Loucy (cell line): ENCODE measurements around the gene KRT1.

Source experiments
- CTCF ChIP-seq: fragments of 200-600 bp; sonication (generic); conservative IDR thresholded peaks from 2 replicates; pipeline ENCODE4 v1.5.1; 2014; ENCODE audit warnings: mild to moderate bottlenecking, antibody characterized with exemption, low read length
- EZH2phosphoT487 ChIP-seq: fragments of 200-600 bp; IDR thresholded peaks from 2 replicates; pipeline ENCODE4 v1.6.1; 2018; ENCODE audit warnings: antibody characterized with exemption, mild to moderate bottlenecking, moderate library complexity, borderline replicate concordance

- TF ChIP-seq CTCF (no peak), EZH2phosphoT487 (no peak)
Observed at GRCh38 chr12:52677671-52678070, 2.5 kb downstream of the KRT1 start.
